Sigmoid colon (tissue), 4 donors: ENCODE data around the gene ARHGAP27.

Source experiments
- CTCF ChIP-seq, 4 experiments: fragments of 450-650 bp in 3 of 4; fragments of 200-600 bp in 1 of 4; IDR thresholded peaks; one replicate each; pipeline ENCODE4 v1.5.1; 2016 to 2019; ENCODE audit warnings: antibody characterized with exemption in 4 of 4, mild to moderate bottlenecking in 3 of 4, moderate library complexity in 2 of 4
- POLR2AphosphoS5 ChIP-seq, 4 donors: sonication (generic); formaldehyde crosslinking; IDR thresholded peaks; one replicate each; pipeline ENCODE4 v1.6.1; 2017; ENCODE audit warnings: antibody characterized with exemption in 4 of 4

- TF ChIP-seq CTCF (IDR thresholded peaks at IDR 0.05): no peak
- no peak for TF ChIP-seq POLR2AphosphoS5 (IDR thresholded peaks at IDR 0.05)
Observed at GRCh38 chr17:45353043-45353442, 79.6 kb downstream of the ARHGAP27 start.
